ENCODE results near the gene KL.

- TF ChIP-seq POLR2A (IDR thresholded peaks at IDR 0.05), result no peak
- no peak for TF ChIP-seq CTCF (IDR thresholded peaks at IDR 0.05)
- no peak for TF ChIP-seq EP300 (IDR thresholded peaks at IDR 0.05; ENCODE audit: low read depth)
- no peak for TF ChIP-seq POLR2AphosphoS5 (IDR thresholded peaks at IDR 0.05)
Measured at GRCh38 chr13:33087790-33088189, 71.6 kb downstream of the KL start.

Data from transverse colon (tissue), 4 donors.